Activated CD4-positive, alpha-beta T cell treated with anti-CD3 and anti-CD28 coated beads, Interleukin-2, amount 10 ng/mL, durations not matched to agents 7 days and 5 days (primary cell): Measurements from ENCODE around the gene NOXRED1. TPM values are rescaled to one million over a fixed set of nuclear protein-coding genes. Genes with fewer than 3 reads are reported as not detected.

Experiments used
- CTCF ChIA-PET: fragments of 350-600 bp; sonication (Branson Sonifier 250); formaldehyde crosslinking; loops from one replicate; lab custom pipeline; 2021; ENCODE audit warnings: antibody characterized with exemption; lab: Charles Lee
- POLR2A ChIA-PET: fragments of 350-600 bp; sonication (Branson Sonifier 250); formaldehyde crosslinking; loops from one replicate; lab custom pipeline; 2021; ENCODE audit warnings: antibody characterized with exemption; lab: Charles Lee
- DNase-seq: peaks from one replicate; pipeline ENCODE4 v3.0.0-alpha.2; 2020
- H3K27ac Mint-ChIP-seq: one replicate; pipeline ENCODE4 v1.8.0; 2021; ENCODE audit warnings: mild to moderate bottlenecking, moderate library complexity, mixed read lengths
- H3K27me3 Mint-ChIP-seq: one replicate; pipeline ENCODE4 v1.8.0; 2021; ENCODE audit warnings: mixed read lengths
- H3K36me3 Mint-ChIP-seq: one replicate; pipeline ENCODE4 v1.8.0; 2021; ENCODE audit warnings: low read depth, mixed read lengths
- H3K4me1 Mint-ChIP-seq: one replicate; pipeline ENCODE4 v1.8.0; 2021; ENCODE audit warnings: mixed read lengths
- H3K4me3 Mint-ChIP-seq: one replicate; pipeline ENCODE4 v1.8.0; 2021; ENCODE audit warnings: mild to moderate bottlenecking, moderate library complexity, mixed read lengths
- H3K9me3 Mint-ChIP-seq: one replicate; pipeline ENCODE4 v1.8.0; 2021; ENCODE audit warnings: mixed read lengths
- total RNA-seq, 2 experiments: library from RNA; stranded (reverse); gene quantifications; one replicate each; pipeline ENCODE4 v1.2.3, GENCODE V29; 2021

NOXRED1 gene
- total RNA-seq, 2 experiments from 2014 or later, result 0.22 to 0.67 TPM

DNA sequence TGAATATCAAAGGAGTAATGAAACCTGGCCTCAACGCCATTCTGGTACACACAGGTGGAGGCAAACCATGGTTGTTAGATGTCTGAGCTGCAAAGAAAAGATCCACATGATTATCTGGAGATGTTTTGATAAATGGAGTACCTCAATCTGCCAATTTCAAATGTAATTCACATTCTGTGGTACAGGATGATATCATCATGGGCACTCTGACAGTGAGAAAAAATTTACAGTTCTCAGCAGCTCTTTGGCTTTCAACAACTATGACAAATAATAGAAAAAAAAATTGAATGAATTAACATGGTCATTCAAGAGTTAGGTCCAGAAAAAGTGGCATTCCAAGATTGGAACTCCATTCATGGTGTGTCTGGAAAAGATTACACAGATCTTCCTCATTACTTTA lies 63.7 kb downstream of the NOXRED1 start:
- no peak for DNase-seq
- Mint-ChIP-seq H3K36me3 (no peaks in the 10 kb centered on the region), H3K4me1 (peaks cover 9% of the 10 kb centered on the region), H3K9me3 (no peaks in the 10 kb centered on the region), H3K4me3 (no peak overlapping the region), H3K27ac (no peak overlapping the region), H3K27me3 (no peaks in the 10 kb centered on the region)
- ChIA-PET CTCF (interaction anchor here (1.8 kb wide), 1 partner anchor 24 kb away, joined by 6 read pairs; no protein-coding TSS in a partner anchor), POLR2A (no interaction called here)

DNA sequence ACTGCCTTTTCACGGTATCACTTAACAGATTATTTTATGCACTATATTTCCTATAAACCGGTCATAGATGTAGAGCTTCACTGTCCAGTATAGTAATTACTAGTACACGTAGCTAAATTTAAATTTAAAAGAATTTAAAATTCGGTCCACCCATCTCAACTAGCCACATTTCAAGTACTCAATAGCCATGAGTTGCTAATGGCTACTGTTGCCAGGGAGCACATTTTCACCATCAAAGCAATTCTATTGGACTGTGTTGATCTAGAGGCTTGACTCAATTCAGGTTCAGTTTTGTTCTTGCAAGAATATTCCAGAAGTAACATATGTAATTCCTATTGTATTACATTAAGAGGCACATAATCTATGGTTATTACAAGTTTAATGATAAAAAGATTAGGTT lies 66.4 kb downstream of the NOXRED1 start:
- ChIA-PET POLR2A (no interaction called here), CTCF (interaction anchor here (0.6 to 1.5 kb wide), 3 partner anchors 15 to 41 kb away, joined by 3 to 5 read pairs (median 3); no protein-coding TSS in a partner anchor)
- Mint-ChIP-seq H3K27ac (no peak overlapping the region), H3K9me3 (no peaks in the 10 kb centered on the region), H3K27me3 (no peaks in the 10 kb centered on the region), H3K36me3 (no peaks in the 10 kb centered on the region), H3K4me3 (no peak overlapping the region), H3K4me1 (peaks cover 9% of the 10 kb centered on the region)
- DNase-seq, result no peak

DNA sequence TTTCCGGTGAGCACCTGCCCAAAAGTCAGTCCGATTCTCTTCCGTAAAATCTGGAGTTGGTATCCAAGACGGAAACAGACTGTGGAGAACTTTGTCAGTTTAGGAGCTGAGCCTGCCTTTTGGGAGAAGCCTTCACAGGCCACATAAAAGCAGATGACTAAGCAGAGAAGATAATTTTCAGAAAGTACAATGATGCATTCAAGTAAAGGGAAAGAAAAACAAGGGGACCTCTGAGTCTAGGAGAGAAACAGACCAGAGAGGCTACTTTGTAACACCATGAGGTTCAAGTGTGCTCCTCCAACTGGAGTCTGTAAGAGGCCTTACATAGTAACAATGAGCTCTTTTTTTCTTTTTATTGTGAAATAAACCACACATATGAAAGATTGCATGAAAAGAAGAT lies 67.5 kb downstream of the NOXRED1 start:
- H3K27ac Mint-ChIP-seq, result no peak overlapping the region
- POLR2A ChIA-PET, result no interaction called here
- no peaks in the 10 kb centered on the region for H3K9me3 Mint-ChIP-seq
- peaks cover 7% of the 10 kb centered on the region for H3K4me1 Mint-ChIP-seq
- H3K27me3 Mint-ChIP-seq, result no peaks in the 10 kb centered on the region
- DNase-seq, result no peak
- H3K36me3 Mint-ChIP-seq, result no peaks in the 10 kb centered on the region
- no peak overlapping the region for H3K4me3 Mint-ChIP-seq
- CTCF ChIA-PET, result no interaction called here

DNA sequence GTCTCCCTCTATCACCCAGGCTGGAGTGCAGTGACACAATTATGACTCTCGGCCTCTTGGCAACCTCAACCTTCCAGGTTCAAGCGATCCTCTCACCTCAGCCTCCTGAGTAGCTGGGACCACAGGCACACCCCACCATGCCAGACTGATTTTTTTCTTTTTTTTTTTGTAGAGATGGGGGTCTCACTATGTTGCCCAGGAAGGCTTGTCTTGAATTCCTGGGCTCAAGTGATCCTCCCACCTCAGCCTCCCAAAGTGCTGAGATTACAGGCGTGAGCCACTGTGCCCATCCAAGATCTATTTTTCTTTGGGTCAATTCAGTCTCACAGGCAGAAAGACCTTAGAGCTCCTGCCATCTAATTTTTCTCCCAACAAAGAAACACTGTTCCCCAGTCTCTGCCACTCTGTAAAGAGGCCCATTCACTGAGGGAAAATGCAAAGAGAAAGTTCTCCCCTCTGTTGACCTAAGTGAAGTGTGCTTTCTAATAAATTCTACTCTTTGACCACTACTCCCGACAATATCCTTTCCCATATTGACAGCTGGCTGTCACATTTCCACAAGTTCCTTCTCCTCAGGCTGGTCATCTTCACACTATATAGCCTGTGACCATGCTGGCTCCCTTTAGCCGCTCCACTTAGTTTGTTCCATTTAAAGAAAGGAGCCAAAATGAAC lies 69.7 kb downstream of the NOXRED1 start:
- Mint-ChIP-seq H3K4me1 (no peaks in the 10 kb centered on the region), H3K27me3 (no peaks in the 10 kb centered on the region), H3K27ac (peak overlapping the region; percentile 16), H3K36me3 (peaks cover 7% of the 10 kb centered on the region), H3K4me3 (no peak overlapping the region), H3K9me3 (no peaks in the 10 kb centered on the region)
- CTCF ChIA-PET, result interaction anchor here (0.6 kb wide), 2 partner anchors 943 to 1004 kb away, joined by 3 to 4 read pairs; no protein-coding TSS in a partner anchor
- POLR2A ChIA-PET, result interaction anchor here (0.5 kb wide), 1 partner anchor 314 kb away, joined by 3 read pairs; no protein-coding TSS in a partner anchor
- no peak for DNase-seq

DNA sequence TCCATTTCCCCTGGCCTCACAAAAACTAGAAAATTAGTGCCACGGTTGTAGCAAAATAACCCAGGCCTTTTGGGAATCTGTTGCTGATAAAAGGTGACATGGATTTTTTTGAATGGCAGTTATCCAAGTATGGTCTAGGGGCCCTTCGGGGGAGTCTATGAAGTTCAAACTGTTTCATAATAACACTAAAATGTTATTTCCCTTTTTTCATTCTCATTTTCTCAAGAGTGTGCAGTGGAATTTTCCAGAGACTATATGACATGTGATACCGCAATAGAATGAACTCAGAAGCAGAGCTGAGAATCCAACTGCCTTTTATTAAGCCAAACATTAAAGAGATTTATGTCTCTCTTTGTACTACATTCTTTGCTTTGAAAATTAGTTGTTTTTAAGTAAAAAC lies 75.6 kb downstream of the NOXRED1 start:
- Mint-ChIP-seq H3K4me1 (no peaks in the 10 kb centered on the region), H3K36me3 (peaks cover 14% of the 10 kb centered on the region), H3K9me3 (no peaks in the 10 kb centered on the region), H3K27ac (no peak overlapping the region), H3K27me3 (no peaks in the 10 kb centered on the region), H3K4me3 (no peak overlapping the region)
- no peak for DNase-seq
- POLR2A ChIA-PET, result no interaction called here
- CTCF ChIA-PET, result interaction anchor here (1.5 kb wide), 1 partner anchor 32 kb away, joined by 5 read pairs; no protein-coding TSS in a partner anchor

DNA sequence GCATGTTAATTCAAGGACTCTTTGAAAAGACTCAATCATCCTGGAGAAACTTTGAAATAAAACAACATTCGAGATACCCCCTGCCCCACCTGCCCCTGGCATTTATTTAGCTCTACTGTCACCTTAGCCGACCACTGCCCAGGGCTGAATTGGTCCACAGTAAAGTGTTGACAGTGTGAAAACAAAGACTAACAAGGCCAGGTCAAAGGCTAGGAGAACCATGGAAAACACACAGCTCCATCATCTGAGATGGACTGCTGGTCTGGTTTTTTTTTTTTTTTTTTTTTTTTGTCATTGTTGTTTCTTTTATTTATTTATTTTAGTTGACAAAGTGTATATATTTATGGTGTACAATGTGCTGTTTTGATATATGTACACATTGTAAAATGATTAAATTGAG lies 76.8 kb downstream of the NOXRED1 start:
- POLR2A ChIA-PET, result no interaction called here
- CTCF ChIA-PET, result interaction anchor here (0.7 kb wide), 1 partner anchor 81 kb away, joined by 3 read pairs; no protein-coding TSS in a partner anchor

DNA sequence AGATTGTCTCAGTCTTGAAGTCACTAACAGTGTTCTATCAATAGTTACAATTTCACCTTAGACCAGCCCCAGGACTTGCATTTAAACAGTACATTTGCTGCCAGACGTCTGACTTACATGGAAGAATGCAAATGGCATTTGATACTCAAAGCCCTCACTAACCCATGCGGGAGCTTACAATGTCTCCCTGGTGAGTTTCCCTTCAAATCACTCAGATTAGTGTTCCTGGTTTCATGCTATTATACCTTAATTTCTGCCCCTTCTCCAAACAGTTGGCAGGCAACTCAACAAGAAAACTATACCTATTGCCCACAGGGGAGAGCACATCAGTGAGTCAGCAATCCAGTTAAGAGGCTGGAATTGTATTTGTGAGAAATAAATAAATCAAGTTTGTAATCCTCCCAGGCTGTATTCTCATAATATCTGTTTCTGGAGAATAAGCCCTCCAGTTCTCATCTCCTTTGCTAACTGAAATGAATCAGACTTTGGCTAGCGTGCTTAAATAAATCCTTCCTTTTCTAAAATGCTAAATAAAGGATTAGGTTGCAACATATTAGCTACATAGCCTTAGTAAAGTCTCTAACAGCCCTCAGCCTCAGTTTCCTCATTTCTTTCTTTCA lies 78.8 kb downstream of the NOXRED1 start:
- ChIA-PET CTCF (interaction anchor here (0.8 to 1.2 kb wide), 2 partner anchors 14 to 20 kb away, joined by 3 read pairs; no protein-coding TSS in a partner anchor), POLR2A (no interaction called here)
- no peaks in the 10 kb centered on the region for H3K27me3 Mint-ChIP-seq
- DNase-seq, result no peak
- H3K36me3 Mint-ChIP-seq, result peaks cover 26% of the 10 kb centered on the region
- no peak overlapping the region for H3K27ac Mint-ChIP-seq
- no peak overlapping the region for H3K4me3 Mint-ChIP-seq
- H3K4me1 Mint-ChIP-seq, result no peaks in the 10 kb centered on the region
- H3K9me3 Mint-ChIP-seq, result no peaks in the 10 kb centered on the region

More for the DNA sequence above, 76.8 kb downstream of the NOXRED1 start:
- Mint-ChIP-seq H3K4me1 (no peaks in the 10 kb centered on the region), H3K27me3 (no peaks in the 10 kb centered on the region), H3K36me3 (peaks cover 18% of the 10 kb centered on the region), H3K27ac (no peak overlapping the region), H3K9me3 (no peaks in the 10 kb centered on the region), H3K4me3 (no peak overlapping the region)
- DNase-seq, result no peak

Other genes starting within 250 kb of the NOXRED1 start
- gene TMEM63C, start 241.7 kb downstream of the NOXRED1 start, total RNA-seq, result under 1 TPM; 0.29 to 0.45 TPM
- gene NGB, start 152.3 kb downstream of the NOXRED1 start, total RNA-seq, result not detected
- 10 to 100 TPM; 11.9 to 13.8 TPM for gene POMT2, start 102.6 kb downstream of the NOXRED1 start, total RNA-seq
- gene GSTZ1, start 102.5 kb downstream of the NOXRED1 start, total RNA-seq, result 10 to 100 TPM; 17.0 to 17.8 TPM
- 10 to 100 TPM; 15.0 to 15.4 TPM for gene TMED8, start 46.4 kb downstream of the NOXRED1 start, total RNA-seq
- gene SAMD15, start 46.1 kb downstream of the NOXRED1 start, total RNA-seq, result under 1 TPM; 0.10 to 0.27 TPM
- 10 to 100 TPM; 19.0 to 20.7 TPM for gene VIPAS39, start 34.1 kb upstream of the NOXRED1 start, total RNA-seq
- 100 to 1,000 TPM; 217 to 245 TPM for gene AHSA1, start 34.6 kb upstream of the NOXRED1 start, total RNA-seq
- not detected for gene ISM2, start 75.3 kb upstream of the NOXRED1 start, total RNA-seq
- 10 to 100 TPM; 54.2 to 64.4 TPM for gene SPTLC2, start 193.1 kb upstream of the NOXRED1 start, total RNA-seq